Iris pigment epithelial cell (primary cell): ENCODE results near the gene MYL6.
A peak's percentile ranks its signal among the peaks of the same experiment; 100 is the strongest.

ENCODE experiments used
- DNase-seq: peaks from one replicate; pipeline ENCODE4 v3.0.0-alpha.2; 2011; ENCODE audit warnings: low read depth

Gene MYL6

GRCh38 chr12:56129206-56129941 is 28.8 kb upstream of the MYL6 start:
- DNase-seq = peak; percentile 41

GRCh38 chr12:56129942-56130495 is 28.1 kb upstream of the MYL6 start:
- no peak for DNase-seq

GRCh38 chr12:56130876-56131275 is 27.3 kb upstream of the MYL6 start:
- DNase-seq = no peak

- no peak for DNase-seq
Measured at GRCh38 chr12:56134897-56135296, 23.3 kb upstream of the MYL6 start.

GRCh38 chr12:56137853-56138571 is 20.1 kb upstream of the MYL6 start:
- DNase-seq = no peak

GRCh38 chr12:56141946-56142784 is 16.0 kb upstream of the MYL6 start:
- DNase-seq = no peak

- no peak for DNase-seq
Measured at GRCh38 chr12:56143217-56143616, 14.9 kb upstream of the MYL6 start.

- no peak for DNase-seq
Measured at GRCh38 chr12:56143870-56144269, 14.3 kb upstream of the MYL6 start.

- DNase-seq = no peak
Measured at GRCh38 chr12:56145217-56145616, 12.9 kb upstream of the MYL6 start.

- no peak for DNase-seq
Measured at GRCh38 chr12:56146492-56147460, 11.4 kb upstream of the MYL6 start.

GRCh38 chr12:56150563-56150962 is 7.6 kb upstream of the MYL6 start:
- peak; percentile 53 for DNase-seq

- DNase-seq = no peak
Measured at GRCh38 chr12:56151672-56152131, 6.5 kb upstream of the MYL6 start.

GRCh38 chr12:56152132-56152755 is 5.9 kb upstream of the MYL6 start, which contains the start of gene MYL6B:
Gene MYL6B (plus strand): TSS chr12:56152587. CDS start chr12:56153919, 1,332 bp downstream.
- DNase-seq = peak; percentile 92

- no peak for DNase-seq
Measured at GRCh38 chr12:56152756-56153677, 5.1 kb upstream of the MYL6 start.

- no peak for DNase-seq
Measured at GRCh38 chr12:56153678-56154065, 4.5 kb upstream of the MYL6 start.

- no peak for DNase-seq
Measured at GRCh38 chr12:56154246-56154771, 3.9 kb upstream of the MYL6 start.

GRCh38 chr12:56154818-56155217 is 3.3 kb upstream of the MYL6 start:
- no peak for DNase-seq

- DNase-seq = no peak
Measured at GRCh38 chr12:56155256-56155845, 2.8 kb upstream of the MYL6 start.
